HTR-8/SVneo (cell line): ENCODE results near the gene SLC39A11.
"Not testable (repeated sequence)": the region's sequence is repeated elsewhere in the genome, so short reads cannot be mapped to it uniquely, and the experiment has no call there.

ENCODE experiments used
- DNase-seq: peaks from one replicate; pipeline ENCODE4 v3.0.0; 2011; ENCODE audit warnings: low spot score, mixed read lengths; ENCODE audit not compliant: insufficient read length
- FAIRE-seq: peaks from 2 replicates; lab custom pipeline; 2011; peaks lifted over from hg19 to GRCh38; lab: Jason Lieb, UNC

SLC39A11 gene

DNA sequence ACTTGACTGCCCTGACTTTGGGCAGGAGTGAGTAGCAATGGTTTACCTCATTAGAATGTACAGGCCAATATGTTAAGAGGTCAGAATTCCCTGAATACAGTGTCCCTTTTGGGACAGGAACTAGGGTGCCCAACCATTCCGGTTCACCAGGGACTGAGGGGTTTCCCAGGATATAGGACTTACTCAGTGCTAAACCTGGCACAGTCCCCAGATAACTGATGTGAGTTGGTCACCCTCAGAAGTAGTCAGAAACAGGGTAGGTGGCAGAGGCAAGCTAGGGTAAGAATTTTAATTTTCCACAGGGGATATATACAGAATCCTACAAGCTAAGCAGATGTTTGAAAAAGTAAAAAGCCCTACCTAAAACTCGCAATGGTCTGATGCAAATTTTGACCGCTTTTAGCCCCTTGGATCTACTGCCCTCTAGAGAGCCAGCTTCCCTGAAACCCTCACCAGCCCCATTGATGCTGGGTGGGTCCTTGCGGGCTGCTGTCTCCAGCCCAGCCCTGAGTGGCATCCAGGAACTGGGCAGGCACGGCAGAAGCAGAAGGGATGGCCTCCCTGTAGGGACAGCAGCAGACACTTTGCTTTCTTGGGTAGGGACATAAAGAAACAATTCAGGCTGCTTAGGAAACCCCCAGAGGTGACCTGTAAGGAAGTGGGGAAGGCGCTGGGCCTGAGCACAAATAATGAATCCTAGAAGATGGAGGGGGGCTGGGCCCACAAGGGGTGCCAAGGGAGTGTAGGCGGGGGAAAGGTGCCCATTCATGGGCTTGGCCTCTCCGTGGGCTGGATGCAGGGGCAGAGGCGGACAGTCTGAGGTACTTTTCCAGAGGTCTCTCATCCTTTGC lies 434.8 kb downstream of the SLC39A11 start:
- FAIRE-seq (no peak), DNase-seq (no peak)

DNA sequence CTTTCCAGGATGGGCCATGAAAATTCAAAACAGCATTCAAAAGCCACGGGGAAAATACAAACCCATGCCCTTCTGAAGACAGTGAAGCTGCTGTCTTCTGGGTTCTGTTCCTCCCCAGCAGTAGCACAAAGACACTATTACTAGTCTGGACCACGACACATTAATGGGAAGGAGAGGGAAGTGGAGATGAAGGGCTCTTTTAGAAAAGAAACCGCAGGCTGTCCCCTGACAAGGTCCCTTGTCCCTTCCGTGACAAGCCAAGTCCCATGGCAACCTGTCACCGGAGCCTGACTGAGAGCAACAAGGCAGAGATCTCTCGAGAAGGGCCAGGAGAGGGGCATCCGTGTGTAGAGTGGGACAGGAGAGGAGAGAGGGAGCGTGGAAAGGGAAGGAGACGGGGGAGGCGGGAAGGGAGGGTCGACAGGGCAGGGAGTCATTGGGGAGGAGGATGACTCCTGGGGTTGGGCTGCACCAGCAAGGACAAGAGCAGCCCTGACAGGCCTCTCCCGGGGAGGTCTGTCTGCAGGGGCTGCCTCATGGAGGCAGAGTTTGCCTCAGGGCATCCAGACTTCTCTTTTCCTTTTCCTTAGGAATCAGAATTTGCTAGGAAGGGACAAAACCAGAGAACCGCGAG lies 436.2 kb downstream of the SLC39A11 start:
- no peak for DNase-seq
- no peak for FAIRE-seq

DNA sequence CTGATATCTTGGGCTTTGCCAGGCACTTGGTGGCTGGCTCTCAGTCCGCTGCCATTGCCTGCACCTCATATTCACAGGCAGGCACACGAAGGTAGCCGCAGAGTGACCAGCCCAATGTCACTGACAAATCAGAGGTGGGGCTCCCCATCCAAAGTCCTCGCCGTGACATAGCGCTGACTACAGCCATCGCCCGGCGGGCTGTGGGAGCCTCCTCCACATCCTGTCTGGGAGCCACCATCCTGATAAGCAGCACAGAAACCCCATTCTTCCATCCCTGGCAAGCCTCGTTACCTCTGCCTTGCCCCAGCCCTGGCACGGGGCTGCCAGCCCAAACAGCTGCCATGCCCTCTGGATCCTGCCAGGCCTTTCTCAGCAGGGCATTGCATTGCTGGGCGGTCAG lies 437.8 kb downstream of the SLC39A11 start:
- DNase-seq (no peak), FAIRE-seq (no peak)

DNA sequence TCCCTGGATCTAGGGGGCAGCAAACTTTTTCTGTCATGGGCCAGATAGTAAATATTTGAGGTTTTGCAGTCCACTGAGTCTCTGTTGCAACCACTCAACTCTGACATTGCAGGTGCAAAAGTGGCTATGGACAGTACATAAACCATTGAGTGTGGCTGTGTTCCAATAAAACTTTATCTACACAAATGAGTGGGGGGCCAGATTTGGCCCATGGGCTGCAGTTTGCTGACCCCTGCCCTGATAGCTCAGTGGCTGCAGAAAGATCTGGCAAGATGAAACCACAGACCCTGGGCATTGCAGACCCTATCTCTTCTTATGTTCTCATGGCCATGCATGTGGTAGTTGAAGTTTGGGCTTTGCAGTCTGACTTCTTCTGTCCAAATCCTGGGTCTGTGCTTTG lies 440.5 kb downstream of the SLC39A11 start:
- FAIRE-seq (no peak), DNase-seq (no peak)

DNA sequence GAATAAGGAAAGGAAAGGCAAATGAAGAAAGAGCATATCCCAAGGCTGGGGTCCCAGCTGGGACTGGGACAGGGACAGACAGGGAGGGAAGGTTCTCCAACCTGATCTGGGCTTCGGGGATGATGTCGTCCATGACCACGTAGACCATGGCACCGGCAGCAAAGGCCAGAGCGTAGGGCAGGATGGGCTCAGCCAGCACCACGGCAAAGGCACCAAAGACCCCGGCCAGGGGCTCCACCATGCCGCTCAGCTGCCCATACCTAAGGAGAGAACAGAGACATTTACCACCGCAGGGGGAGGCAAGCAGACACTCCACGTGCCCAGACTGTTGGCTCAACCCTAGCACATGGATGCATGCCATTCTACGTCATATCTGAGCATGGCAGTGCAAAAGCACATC lies 443.8 kb downstream of the SLC39A11 start:
- DNase-seq (no peak), FAIRE-seq (no peak)

DNA sequence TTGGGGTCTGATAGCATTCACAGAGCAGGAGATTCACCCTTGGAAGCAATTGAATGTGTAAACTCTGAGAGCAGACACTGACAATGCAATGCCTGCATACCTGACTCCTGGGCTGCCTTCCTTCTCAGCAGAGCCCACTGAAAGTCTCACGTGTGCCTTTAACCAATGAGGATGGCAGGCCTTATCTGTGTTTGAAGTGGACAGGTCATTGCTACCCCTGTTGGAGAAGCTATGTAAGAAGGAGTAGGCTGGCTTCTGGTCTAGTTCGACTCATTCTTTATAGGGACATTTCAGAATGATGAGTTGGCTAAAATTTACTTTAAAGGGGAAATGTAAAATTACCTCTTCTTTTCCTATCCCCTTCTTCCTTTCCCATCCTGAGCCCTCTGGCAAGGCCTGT lies 446.3 kb downstream of the SLC39A11 start:
- DNase-seq, result no peak
- no peak for FAIRE-seq

DNA sequence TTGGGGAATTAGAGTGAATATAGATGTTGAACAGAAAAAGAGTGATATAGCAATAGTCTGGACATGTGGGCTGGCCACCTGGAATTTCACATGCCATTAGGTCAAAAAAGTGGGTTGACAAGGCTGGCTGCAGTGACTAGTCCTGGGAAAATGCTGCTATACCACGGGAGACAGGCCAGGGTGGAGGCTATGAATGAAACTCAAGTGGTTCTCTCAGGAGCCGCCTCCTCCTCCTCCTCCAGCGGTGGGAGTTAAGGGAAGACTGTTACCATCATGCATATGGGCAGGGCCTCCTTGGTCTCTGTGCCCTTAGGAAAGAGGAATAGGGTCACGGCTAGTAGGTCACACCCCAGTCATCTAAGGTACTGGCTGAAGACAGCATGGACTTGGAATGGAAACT lies 448.0 kb downstream of the SLC39A11 start:
- DNase-seq, result no peak
- no peak for FAIRE-seq

DNA sequence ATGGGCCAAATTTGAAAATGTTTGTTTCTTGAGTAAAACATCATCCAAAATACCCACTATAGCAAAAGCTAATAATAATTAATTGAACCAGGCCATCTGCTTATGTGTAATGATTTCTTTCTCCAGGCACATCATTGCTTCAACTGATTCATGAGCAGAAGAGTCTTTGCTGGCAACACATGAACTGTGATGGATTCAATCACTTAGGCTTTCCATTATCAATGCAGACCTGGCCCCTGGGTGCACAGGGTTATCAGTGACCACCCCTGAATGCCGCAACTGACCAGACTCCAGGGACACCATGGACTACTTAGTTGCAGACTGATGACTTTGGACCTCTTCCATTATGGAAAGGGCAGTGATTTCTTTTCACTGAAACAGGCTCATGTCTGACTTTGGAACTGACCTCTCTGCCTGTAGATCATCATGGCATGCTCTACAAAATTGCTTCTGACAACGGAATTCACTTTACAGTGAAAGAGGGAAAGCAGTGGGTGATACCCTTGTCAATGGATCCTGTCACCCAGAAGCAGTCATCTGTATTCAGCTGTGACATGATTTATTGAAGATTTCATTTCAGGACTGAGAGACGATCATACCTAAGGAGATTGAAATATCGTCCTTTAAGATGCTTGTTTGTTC lies 448.8 kb downstream of the SLC39A11 start:
- DNase-seq (no peak), FAIRE-seq (no peak)

DNA sequence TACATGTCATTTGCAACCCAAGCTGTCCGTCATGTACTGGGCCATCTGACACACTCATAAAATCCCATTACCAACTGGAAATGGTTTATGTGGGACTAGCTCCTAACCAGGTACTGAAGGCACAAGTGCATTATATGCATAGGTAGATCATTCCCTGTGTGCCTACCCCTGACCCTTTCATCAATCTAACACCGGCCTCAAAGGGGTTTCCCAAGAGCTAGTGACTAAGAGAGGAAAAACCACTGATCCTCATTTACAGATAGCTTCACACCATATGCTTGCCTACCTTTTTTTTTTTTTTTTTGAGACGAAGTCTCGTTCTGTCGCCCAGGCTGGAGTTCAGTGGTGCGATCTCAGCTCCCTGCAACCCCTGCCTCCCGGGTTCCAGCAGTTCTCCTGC lies 449.8 kb downstream of the SLC39A11 start:
- DNase-seq, result no peak
- FAIRE-seq, result no peak

DNA sequence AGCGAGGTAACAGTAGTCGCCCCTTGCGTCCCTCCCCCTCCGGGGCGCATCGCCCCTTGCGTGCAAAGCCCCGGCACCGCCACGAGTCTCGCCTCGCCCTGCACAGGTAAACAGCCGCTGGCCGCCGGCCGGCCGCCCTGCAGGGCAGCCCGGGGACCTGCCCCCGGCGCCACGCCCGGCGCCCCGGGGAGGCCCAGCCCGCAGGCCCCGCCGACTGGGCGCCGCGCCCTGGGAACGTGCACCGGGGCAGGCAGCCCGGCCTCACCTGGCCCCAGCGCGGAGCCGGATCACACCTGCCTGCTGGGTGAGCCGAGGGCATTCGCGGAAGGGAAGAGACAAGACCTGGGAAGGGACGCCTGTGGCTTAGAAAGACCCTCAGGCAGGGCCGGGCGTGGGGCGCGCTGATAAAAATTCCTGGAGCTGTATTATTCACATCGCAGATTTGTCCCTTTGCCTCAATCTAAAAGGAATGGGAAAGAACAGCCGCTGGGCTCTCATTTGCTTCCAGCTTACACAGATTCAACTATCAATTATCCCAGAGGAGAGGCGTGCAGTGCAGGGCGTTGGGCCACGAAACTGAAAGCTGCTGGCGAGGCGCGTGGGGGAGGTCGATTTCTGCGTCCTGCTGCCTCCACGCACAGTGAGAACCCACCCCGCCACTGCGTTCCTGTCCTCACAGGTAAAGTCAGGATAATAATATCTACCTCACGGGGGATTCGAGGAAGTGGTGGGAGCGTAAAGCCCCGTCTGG lies 451.9 kb downstream of the SLC39A11 start:
- FAIRE-seq (no peak), DNase-seq (no peak)

DNA sequence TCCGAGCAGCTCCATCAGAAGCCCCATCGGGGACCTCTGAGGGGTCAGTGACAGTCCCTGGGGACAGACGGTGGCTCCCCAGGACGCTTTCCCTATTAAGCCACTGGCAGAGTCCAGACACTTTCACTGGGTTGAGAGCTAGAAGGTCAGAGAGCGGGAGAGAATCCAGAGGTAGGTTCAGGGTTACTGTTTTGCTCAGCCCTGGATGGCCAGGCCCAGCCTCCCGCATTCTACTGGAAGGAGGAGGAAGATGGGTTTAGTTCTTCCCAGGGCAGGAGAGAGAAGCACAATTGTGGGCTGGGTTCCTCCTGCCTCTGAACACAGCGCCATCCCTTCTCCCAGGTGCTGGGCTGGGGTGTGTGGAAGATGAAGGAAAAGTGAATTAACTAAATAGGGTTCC lies 452.8 kb downstream of the SLC39A11 start:
- no peak for DNase-seq

DNA sequence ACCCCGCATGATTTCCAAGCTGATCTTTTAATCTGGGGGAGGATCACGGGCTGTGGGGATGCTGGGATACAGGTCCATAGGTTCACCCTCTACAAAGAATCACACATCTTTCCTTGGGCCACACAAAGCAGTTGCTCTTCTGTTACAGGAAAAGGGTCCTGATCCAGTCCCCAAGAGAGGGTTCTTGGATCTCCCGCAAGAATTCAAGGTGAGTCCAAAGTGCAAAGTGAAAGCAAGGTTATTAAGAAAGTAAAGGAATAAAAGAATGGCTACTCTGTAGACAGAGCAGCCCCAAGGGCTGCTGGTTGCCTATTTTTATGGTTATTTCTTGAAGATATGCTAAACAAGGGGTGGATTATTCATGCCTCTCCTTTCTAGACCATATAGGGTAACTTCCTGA lies 453.6 kb downstream of the SLC39A11 start:
- not testable (repeated sequence) for FAIRE-seq, DNase-seq

More for the DNA sequence above, 452.8 kb downstream of the SLC39A11 start:
- FAIRE-seq, result no peak

DNA sequence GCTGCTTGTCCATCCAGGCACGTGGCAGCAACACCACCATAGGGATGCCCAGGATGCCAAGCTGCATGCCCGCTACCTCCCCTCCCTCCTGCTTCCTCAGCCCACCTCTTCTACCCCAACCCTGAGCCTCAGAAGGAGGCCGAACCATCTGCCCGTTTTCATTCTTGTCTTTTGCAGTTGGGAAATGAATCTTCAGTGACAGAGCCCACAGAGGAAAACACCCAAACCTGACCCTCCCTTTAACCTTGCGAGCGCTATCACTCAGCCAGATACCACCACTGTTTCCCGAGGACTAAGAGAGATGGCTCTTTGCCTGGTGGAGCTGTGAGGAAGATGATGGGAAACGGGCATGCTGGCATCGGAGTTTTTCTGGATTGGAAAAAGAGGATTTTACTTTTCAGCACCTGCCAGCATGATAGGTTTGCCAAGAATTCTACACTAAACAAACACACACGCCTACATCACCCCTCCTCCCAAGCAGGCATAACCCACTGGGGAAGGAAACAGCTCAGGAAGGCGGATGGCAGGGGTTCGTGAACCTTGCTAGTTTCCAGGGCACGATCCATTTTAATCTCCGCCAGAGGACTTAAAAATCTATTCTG lies 457.4 kb downstream of the SLC39A11 start:
- no peak for FAIRE-seq
- no peak for DNase-seq

DNA sequence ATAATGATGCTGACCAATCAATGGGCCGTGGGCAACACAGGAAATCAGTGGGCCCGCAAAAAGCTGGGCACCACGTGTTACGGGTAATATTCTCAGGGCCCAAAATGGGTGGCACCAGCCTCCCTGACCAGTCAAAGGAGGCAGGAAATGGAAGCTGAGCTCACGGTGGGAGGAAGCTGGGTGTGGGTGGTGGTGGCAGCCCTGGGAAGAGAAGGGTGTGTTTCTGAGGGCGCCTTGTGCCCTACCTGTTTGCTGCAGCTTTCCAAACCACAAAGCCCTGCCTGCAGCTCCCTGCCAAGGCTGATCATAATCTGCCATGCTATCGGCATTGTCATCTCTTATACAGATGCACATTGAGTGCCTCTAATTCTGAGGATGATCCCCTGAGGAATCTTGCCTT lies 457.9 kb downstream of the SLC39A11 start:
- peak; percentile 16 for FAIRE-seq
- no peak for DNase-seq

DNA sequence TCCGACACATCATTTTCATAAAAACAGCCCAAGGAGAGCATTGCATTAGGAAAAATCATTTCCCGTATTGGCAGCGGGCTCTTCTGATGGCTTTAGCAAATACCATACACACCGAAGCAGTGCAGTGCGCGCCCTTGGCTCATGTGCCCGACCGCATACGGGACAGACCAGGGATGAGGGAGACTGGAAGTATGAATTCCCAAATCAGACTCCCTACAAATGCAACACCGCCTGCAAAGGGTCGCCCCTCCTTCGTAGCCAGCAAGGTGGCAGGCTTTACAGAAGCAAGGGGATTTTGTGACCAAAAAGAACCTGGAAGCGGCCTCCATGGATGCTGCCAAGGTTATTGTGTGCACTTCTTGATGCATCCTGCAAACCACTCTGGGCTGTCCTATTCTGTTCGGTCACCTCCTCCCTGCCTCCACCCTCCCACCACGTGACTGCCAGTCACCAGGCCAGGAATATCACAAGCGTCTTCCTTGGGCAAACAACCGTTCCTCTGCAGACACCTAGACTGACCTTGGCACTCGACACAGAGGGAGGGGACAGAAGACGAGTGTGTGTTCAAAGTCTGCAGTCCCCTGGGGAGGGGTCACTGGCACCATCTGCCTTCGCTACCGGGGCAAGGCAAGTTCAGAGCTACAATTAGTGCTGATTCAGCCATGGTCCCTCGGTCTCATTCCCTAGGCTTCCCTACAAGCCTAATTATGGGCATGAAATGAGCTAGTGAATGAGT lies 460.4 kb downstream of the SLC39A11 start:
- FAIRE-seq (peak; percentile 46), DNase-seq (no peak)

DNA sequence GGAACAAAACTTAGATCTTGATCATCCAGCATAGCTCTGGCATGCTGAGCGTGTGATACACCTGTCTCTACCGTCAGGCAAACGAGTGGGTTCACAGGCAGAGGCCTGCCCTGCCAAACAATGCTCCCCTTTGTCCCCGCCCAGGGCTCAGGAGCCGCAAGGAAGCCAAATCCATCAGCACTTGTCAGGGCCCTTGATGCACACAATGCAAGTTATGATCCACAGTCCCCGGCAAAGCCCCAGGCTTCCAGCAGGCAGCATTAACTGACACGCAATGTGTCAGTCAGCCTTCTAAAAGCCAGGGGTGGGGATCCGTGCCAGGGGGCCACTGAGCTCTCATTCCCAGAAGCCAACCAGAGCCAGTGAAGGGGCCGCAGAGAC lies 460.9 kb downstream of the SLC39A11 start:
- FAIRE-seq, result no peak
- DNase-seq, result no peak

DNA sequence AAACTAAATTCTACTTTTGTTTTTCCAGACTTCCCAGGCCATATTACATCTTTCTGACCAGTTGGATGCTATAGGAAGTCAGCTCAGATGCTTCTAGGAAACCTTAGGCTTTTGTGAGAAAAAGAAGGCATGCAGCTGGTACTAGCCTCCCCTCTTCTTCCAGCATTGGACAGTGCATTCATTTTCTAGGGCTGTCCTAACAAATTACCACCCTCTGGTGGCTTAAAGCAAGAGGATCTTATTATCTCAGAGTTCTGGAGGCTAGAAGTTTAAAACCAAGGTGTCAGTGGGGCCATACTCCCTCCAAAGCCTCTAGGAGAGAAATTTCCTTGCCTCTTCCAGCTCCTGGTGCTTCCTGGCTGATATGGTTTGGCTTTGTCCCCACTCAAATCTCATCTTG lies 467.8 kb downstream of the SLC39A11 start:
- no peak for FAIRE-seq
- DNase-seq, result no peak

DNA sequence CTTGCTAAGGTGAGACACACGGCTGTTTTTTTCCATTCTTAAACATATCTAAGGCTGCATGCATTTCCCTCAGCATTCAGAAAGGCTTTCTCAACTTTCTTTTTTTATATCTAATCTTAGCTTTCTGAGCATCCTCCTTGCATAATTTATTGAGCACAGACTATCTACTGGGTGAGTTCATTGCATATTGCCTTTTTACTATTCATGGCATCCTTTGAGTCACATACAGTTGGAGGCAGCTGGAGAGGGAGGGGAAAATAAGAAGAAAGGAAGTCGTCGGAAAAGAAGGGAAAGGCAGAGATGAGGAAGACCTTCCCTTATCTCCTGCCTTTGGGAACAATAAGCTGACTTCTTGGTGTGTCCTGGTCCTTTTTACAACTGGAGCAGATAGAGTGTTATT lies 468.3 kb downstream of the SLC39A11 start:
- no peak for DNase-seq
- FAIRE-seq, result no peak

DNA sequence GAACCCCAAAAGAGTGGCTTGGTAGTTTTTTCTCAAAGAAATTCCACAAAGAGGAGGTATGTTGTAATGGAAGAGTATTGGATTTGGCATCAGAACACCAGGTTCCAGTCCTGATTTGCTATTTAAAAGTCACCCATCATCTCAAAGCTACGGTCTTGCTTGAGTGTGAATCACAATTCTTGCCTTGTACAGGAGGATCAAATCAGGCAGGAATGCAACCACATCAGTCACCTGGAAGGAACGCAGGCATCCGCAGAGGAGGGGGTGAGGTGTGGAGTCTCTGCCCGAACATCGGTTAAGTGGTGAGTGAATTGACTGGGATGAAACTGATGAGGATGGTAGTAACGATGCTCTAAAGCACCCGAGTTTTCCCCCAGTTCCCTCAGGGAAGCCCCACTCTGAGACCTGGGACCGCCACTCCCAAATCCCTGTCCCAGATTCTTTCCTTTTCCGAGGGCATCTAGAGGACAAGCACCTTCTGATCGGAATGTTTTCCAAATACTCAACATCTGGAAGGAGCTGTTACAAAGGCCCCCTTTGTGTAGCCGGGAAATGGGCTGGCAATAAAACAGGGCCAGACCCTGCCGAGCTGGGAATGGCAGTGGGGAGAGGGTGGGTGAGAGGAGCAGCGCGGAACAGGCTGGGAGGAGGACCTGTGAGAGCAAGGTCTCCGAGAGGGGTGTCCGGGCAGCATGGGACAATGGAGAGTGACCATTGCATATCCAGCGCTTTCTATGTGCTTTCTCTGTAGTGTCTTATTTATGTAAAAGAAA lies 469.6 kb downstream of the SLC39A11 start:
- DNase-seq, result no peak
- FAIRE-seq, result no peak
